HG02763 (cell line): ENCODE results near the gene CRYBG3.
A peak's percentile ranks its signal among the peaks of the same experiment; 100 is the strongest.

Source experiments
- ATAC-seq: cut with Tn5 transposase; IDR thresholded peaks from one replicate; pipeline ENCODE4 v1.9.1; 2021; ENCODE audit warnings: mild to moderate bottlenecking, moderate library complexity; ENCODE audit not compliant: unreplicated experiment

Gene CRYBG3

DNA sequence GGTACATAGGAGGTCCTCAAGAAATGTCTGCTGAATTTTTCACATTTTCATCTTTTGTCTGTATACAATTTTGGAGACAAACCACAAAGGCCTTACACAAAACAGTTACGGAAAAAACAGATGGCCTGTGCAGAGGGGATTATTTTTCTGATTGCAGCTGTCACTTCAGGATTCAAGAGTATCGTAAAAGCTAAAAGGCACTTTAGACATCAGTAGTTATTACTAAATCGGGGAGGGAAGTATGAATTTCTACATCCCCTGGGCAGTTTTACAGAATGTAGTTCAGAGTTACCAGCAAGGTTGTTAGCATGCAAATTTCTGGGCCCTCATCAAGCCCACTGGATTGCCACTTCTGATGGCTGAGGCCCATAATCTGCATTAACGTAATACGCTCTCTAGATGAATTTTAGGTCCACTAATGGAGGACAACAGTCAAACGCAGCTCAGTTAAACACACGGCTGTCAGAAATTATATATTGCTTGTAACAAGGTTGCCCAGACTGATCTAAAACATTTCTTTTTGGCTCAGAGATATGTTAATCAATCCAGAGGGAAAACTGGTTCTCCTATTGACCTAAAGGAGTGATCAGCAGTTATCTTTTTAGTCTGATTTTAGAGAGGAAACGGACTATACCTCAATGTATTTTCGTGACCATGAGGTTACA lies 149.3 kb downstream of the CRYBG3 start:
- ATAC-seq = no peak

- peak; percentile 91 for ATAC-seq
These were observed 150.1 kb downstream of the CRYBG3 start, which contains the start of gene RIOX2 for GRCh38 chr3:97971679-97972567. RIOX2 (minus strand) TSS chr3:97972431; CDS start chr3:97967593, 4,838 bp downstream.

GRCh38 chr3:97972976-97973375 lies 151.2 kb downstream of the CRYBG3 start:
- no peak for ATAC-seq

DNA sequence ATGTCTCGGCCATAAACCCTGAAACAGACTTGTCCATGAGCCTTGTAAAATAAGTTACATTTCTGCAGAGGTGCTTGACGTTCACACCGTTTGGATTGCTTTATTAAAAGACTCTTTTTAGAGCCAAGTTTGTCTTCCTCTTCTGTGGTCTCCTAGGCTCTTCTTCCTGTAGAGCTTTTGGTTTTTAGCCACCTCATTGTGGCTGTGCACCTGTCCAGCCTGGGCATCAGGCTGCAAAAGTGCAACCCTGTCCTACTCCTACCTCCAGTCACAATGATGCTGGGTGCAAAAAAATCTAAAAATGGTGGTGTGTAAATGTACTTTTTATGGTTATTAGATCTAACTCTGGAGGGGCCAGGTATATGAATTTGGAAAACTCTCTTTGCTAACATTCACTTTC lies 153.2 kb downstream of the CRYBG3 start:
- no peak for ATAC-seq

GRCh38 chr3:97975466-97975865 lies 153.7 kb downstream of the CRYBG3 start:
- no peak for ATAC-seq

DNA sequence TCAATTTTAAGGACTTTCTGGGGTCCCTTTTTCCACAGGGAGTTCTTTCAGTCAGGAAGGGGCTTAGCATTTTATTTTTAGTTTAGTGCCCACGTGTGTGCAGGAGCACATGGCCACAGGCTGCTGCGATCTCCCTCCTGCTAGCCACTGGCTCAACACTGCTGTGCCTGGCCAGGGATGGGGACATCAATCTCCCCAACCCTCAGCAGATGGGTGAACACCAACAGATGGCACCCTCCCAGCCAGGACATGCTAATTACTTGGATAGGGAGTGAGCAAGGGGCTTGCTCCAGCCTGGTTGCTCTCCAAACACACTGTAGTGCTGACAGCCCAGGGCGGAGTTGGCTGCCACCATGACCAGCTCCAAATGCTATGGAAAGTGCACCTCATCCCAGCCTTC lies 157.8 kb downstream of the CRYBG3 start:
- ATAC-seq = no peak

DNA sequence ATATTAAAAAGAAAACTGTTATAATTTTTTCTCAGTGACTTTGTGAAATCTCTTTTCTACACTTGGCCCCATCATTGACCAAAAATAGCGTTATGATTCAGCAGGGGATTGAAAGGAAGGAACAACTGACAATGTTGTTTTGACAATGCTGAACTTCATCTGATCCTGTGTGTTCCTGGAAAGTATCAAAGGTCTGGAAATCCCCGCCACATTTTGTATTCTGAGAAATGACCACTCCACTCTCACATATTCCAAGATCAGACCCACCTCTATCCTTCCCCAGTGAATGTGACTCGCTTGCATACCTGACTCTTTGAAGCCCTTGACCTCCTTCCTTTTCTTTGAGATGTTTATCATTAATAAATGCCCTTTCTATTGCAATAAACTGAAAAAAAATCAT lies 160.1 kb downstream of the CRYBG3 start:
- no peak for ATAC-seq

DNA sequence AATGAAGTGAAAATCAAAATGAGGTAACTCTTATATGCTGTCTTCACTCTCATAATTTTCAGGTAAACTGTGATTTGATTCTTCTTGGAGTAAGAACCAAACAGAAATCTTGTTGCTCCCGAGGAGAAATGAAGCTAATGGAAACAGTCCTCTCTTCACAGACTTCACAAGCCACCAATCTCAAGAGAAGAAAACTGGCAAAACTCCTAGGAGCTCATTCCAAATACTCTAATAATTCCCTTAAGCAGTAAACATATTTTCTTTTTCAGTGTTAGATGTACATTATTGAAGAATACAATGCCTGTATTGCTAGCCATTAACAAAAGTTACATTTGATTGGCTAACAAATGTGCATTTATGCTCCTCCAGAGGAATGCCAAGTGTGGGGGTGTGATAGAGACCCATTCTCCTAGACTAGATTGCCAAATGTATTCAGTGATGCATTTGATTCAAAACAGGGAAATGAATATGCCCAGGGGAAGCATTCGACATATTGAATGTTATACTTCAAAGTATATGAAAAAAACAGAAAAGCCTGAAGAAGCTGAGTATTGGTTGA lies 162.2 kb downstream of the CRYBG3 start:
- no peak for ATAC-seq

DNA sequence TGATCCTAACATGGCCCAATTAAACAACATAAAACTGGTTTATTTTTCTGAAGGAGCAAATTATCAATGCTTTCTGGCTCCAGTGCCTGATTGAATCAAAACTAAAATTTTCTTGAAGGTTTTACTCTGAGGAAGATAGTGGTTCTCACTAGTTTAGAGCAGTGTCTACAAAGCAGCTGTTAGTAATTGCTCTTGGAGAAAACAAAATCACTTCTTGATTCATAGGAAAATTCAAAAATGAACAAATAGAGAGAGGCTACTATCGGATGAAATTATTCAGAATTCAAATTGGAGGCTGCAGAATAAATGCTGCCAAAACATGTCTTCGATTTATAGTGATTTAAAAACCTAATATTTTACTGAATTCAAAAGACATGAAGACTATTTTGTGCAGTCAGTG lies 165.5 kb downstream of the CRYBG3 start:
- no peak for ATAC-seq

DNA sequence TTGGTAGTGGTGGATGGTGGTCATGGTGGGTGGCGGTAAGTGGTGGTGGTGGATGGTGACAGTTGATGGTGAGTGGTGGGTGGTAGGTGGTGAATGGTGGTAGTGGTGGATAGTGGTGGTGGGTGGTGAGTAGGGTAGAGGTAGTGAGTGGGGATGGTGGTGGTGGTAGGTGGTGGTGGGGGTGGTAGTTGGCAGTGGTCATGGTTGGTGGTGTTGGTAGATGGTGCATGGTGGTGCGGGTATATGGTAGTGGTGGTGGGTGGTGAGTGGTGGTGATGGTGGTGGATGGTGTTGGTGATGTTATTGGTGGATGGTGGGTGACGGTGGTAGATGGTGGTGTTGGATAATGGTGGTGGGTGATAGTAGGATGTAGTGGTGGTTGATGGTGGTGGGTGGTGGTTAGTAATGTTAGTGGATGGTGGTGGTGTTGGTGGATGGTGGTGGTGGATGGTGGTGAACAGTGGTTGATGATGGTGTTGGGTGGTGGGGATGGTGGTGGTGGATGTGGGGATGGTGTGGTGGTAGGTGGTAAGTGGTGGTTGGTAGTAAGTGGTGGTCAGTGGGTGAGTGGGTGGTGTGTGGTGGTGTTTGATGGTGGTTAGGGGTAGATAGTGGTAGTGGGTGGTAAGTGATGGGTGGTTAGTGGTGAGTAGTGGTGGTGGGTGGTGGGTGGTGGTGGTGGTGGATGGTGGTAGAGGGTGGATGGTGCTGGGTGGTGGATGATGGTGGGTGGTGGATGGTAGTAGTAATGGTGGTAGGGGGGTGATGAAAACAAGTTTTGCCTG lies 167.2 kb downstream of the CRYBG3 start:
- ATAC-seq = no peak

- ATAC-seq = no peak
These were observed 168.9 kb downstream of the CRYBG3 start for GRCh38 chr3:97990624-97991292.

- ATAC-seq = no peak
These were observed 169.5 kb downstream of the CRYBG3 start for GRCh38 chr3:97991293-97991682.

GRCh38 chr3:97992547-97993173 lies 170.8 kb downstream of the CRYBG3 start:
- no peak for ATAC-seq

GRCh38 chr3:97993526-97993925 lies 171.7 kb downstream of the CRYBG3 start:
- ATAC-seq = no peak

- no peak for ATAC-seq
These were observed 172.6 kb downstream of the CRYBG3 start for GRCh38 chr3:97994328-97994945.
